Measurements from ENCODE around the gene TTLL3. TPM values are rescaled to one million over a fixed set of nuclear protein-coding genes. Genes with fewer than 3 reads are reported as not detected.

TTLL3 gene
- polyA plus RNA-seq, 1 donor from 2014 or later = 47.6 TPM

GRCh38 chr3:9804996-9805395 is 5.1 kb upstream of the TTLL3 start:
- H3K27ac ChIP-seq (ENCODE audit: low read length) = no peak overlapping the region
- no peaks in the 10 kb centered on the region for H3K79me2 ChIP-seq (replicated peaks; ENCODE audit: insufficient read depth, low read length)
- H3K27me3 ChIP-seq (ENCODE audit: insufficient read depth, low read depth, low read length) = no peaks in the 10 kb centered on the region
- H4K20me1 ChIP-seq (ENCODE audit: insufficient read depth) = no peaks in the 10 kb centered on the region
- no peak overlapping the region for H2AFZ ChIP-seq (ENCODE audit: low read depth, low read length)
- no peak overlapping the region for H3K4me2 ChIP-seq (ENCODE audit: low read length)
- no peaks in the 10 kb centered on the region for H3K9me3 ChIP-seq (ENCODE audit: low read length)
- H3K4me3 ChIP-seq (ENCODE audit: low read length) = no peak overlapping the region
- no peaks in the 10 kb centered on the region for H3F3A ChIP-seq (ENCODE audit: insufficient read depth, low read length, poor library complexity, severe bottlenecking)
- H3K36me3 ChIP-seq (ENCODE audit: insufficient read depth, low read length) = no peaks in the 10 kb centered on the region
- TF ChIP-seq CTCF (IDR thresholded peaks at IDR 0.05; ENCODE audit: poor library complexity, severe bottlenecking) (no peak), SMC3 (conservative IDR thresholded peaks at IDR 0.05; ENCODE audit: poor library complexity) (no peak)
- TF ChIP-seq, protein P1, sequence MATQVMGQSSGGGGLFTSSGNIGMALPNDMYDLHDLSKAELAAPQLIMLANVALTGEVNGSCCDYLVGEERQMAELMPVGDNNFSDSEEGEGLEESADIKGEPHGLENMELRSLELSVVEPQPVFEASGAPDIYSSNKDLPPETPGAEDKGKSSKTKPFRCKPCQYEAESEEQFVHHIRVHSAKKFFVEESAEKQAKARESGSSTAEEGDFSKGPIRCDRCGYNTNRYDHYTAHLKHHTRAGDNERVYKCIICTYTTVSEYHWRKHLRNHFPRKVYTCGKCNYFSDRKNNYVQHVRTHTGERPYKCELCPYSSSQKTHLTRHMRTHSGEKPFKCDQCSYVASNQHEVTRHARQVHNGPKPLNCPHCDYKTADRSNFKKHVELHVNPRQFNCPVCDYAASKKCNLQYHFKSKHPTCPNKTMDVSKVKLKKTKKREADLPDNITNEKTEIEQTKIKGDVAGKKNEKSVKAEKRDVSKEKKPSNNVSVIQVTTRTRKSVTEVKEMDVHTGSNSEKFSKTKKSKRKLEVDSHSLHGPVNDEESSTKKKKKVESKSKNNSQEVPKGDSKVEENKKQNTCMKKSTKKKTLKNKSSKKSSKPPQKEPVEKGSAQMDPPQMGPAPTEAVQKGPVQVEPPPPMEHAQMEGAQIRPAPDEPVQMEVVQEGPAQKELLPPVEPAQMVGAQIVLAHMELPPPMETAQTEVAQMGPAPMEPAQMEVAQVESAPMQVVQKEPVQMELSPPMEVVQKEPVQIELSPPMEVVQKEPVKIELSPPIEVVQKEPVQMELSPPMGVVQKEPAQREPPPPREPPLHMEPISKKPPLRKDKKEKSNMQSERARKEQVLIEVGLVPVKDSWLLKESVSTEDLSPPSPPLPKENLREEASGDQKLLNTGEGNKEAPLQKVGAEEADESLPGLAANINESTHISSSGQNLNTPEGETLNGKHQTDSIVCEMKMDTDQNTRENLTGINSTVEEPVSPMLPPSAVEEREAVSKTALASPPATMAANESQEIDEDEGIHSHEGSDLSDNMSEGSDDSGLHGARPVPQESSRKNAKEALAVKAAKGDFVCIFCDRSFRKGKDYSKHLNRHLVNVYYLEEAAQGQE (IDR thresholded peaks at IDR 0.05; ENCODE audit: borderline replicate concordance) = no peak
- H3K9me2 ChIP-seq (ENCODE audit: insufficient read depth, low read length) = no peaks in the 10 kb centered on the region
- H3K9ac ChIP-seq (ENCODE audit: low read length) = no peak overlapping the region

GRCh38 chr3:9806137-9806536 is 3.9 kb upstream of the TTLL3 start:
- Histone ChIP-seq H3K27ac (ENCODE audit: low read length) (no peak overlapping the region), H3K9me3 (ENCODE audit: low read length) (no peaks in the 10 kb centered on the region), H3K4me3 (ENCODE audit: low read length) (no peak overlapping the region), H3K36me3 (ENCODE audit: insufficient read depth, low read length) (no peaks in the 10 kb centered on the region), H3K9me2 (ENCODE audit: insufficient read depth, low read length) (no peaks in the 10 kb centered on the region), H3K27me3 (ENCODE audit: insufficient read depth, low read depth, low read length) (no peaks in the 10 kb centered on the region), H3K4me2 (ENCODE audit: low read length) (no peak overlapping the region), H2AFZ (ENCODE audit: low read depth, low read length) (no peak overlapping the region), H3K9ac (ENCODE audit: low read length) (no peak overlapping the region), H4K20me1 (ENCODE audit: insufficient read depth) (no peaks in the 10 kb centered on the region), H3K79me2 (replicated peaks; ENCODE audit: insufficient read depth, low read length) (no peaks in the 10 kb centered on the region), H3F3A (ENCODE audit: insufficient read depth, low read length, poor library complexity, severe bottlenecking) (no peaks in the 10 kb centered on the region)
- no peak for TF ChIP-seq POLR2AphosphoS5 (IDR thresholded peaks at IDR 0.05)
- no peak for TF ChIP-seq EZH2 (IDR thresholded peaks at IDR 0.05; ENCODE audit: borderline replicate concordance, insufficient read depth, low read length, poor library complexity, severe bottlenecking)
- no peak for TF ChIP-seq MXI1 (conservative IDR thresholded peaks at IDR 0.05; ENCODE audit: poor library complexity, severe bottlenecking)
- no peak for TF ChIP-seq EP300 (conservative IDR thresholded peaks at IDR 0.05; ENCODE audit: poor library complexity, severe bottlenecking)
- no peak for TF ChIP-seq CTCF (IDR thresholded peaks at IDR 0.05; ENCODE audit: poor library complexity, severe bottlenecking)
- TF ChIP-seq, protein P1 (IDR thresholded peaks at IDR 0.05; ENCODE audit: borderline replicate concordance) = no peak
- no peak for TF ChIP-seq SMC3 (conservative IDR thresholded peaks at IDR 0.05; ENCODE audit: poor library complexity)
